ENCODE data around the gene FREM1. TPM values are rescaled to one million over a fixed set of nuclear protein-coding genes. Genes with fewer than 3 reads are reported as not detected.

FREM1 gene
- total and polyA plus RNA-seq, 2 of the 13 experiments (the other 11 are each of a cell fraction or from before 2014, with no cell fraction given) = 64.3 to 202 TPM

- TF ChIP-seq AKNA (CRISPR knock-in tag; IDR thresholded peaks at IDR 0.05; ENCODE audit: borderline replicate concordance) = no peak
- peak; percentile 60 for TF ChIP-seq BORCS8-MEF2B (CRISPR knock-in tag; IDR thresholded peaks at IDR 0.05)
- no peak for TF ChIP-seq ZNF512 (CRISPR knock-in tag; IDR thresholded peaks at IDR 0.05)
- TF ChIP-seq THAP9 (CRISPR knock-in tag; IDR thresholded peaks at IDR 0.05; ENCODE audit: borderline replicate concordance) = 0 out of 2 replicates have a peak, but pooled peaks have one; percentile 53
- TF ChIP-seq NFKBIZ (CRISPR knock-in tag; IDR thresholded peaks at IDR 0.05) = peak; percentile 47; the same call in 1 of the 2 replicates
- TF ChIP-seq STAT6 (CRISPR knock-in tag; IDR thresholded peaks at IDR 0.05; ENCODE audit: borderline replicate concordance) = no peak; the same call in 1 of the 2 replicates
- peak; percentile 82 for TF ChIP-seq ZFX (CRISPR knock-in tag; IDR thresholded peaks at IDR 0.05; ENCODE audit: low read depth)
- TF ChIP-seq MXI1 (IDR thresholded peaks at IDR 0.05; ENCODE audit: borderline replicate concordance, low read depth, low read length) = no peak
- TF ChIP-seq SMARCE1 (IDR thresholded peaks at IDR 0.05; ENCODE audit: borderline replicate concordance) = no peak
- peak in 1 of 2 experiments; percentile 46; a peak in 1 of 4 replicates for TF ChIP-seq REST (IDR thresholded peaks at IDR 0.05; ENCODE audit: borderline replicate concordance in 1 of 2, low read depth in 1 of 2, low read length in 2 of 2)
Observed at GRCh38 chr9:14868772-14869583, 41.2 kb downstream of the FREM1 start (continued).
